OCI-LY1 (cell line): ENCODE data around the gene DNAJC7.

ENCODE experiments used
- H2AFZ ChIP-seq: fragments of 200-600 bp; sonication (generic), shearing (Covaris generic); 2 replicates; pipeline ENCODE4 v1.6.0; 2014; ENCODE audit warnings: antibody characterized with exemption, mild to moderate bottlenecking, low read length
- H3F3A ChIP-seq: fragments of 200-600 bp; sonication (generic), shearing (Covaris generic); 2 replicates; pipeline ENCODE4 v1.6.0; 2014; ENCODE audit warnings: mild to moderate bottlenecking, antibody characterized with exemption, low read length, moderate library complexity; ENCODE audit not compliant: insufficient read depth
- H3K27ac ChIP-seq: fragments of 200-600 bp; sonication (generic); 2 replicates; pipeline ENCODE4 v1.5.1; 2014; ENCODE audit warnings: low read length, mixed run types, mild to moderate bottlenecking, low read depth; ENCODE audit not compliant: poor library complexity, severe bottlenecking
- H3K27me3 ChIP-seq: fragments of 200-600 bp; sonication (generic); 2 replicates; pipeline ENCODE4 v1.6.0; 2014; ENCODE audit warnings: antibody characterized with exemption, mild to moderate bottlenecking, low read length, moderate library complexity; ENCODE audit not compliant: insufficient read depth
- H3K36me3 ChIP-seq: fragments of 200-600 bp; sonication (generic); 2 replicates; pipeline ENCODE4 v1.6.1; 2014; ENCODE audit warnings: mild to moderate bottlenecking, antibody characterized with exemption, low read length, moderate library complexity, mixed read lengths; ENCODE audit not compliant: insufficient read depth
- H3K4me1 ChIP-seq: fragments of 200-600 bp; sonication (generic); 2 replicates; pipeline ENCODE4 v1.5.1; 2014; ENCODE audit warnings: mild to moderate bottlenecking, low read length, moderate library complexity; ENCODE audit not compliant: insufficient read depth, severe bottlenecking
- H3K4me2 ChIP-seq: fragments of 200-600 bp; sonication (generic), shearing (Covaris generic); 2 replicates; pipeline ENCODE4 v1.6.1; 2014; ENCODE audit warnings: low read length
- H3K4me3 ChIP-seq: fragments of 200-600 bp; sonication (generic); 2 replicates; pipeline ENCODE4 v1.5.1; 2014; ENCODE audit warnings: low read length, low read depth, mild to moderate bottlenecking, mixed read lengths; ENCODE audit not compliant: poor library complexity, severe bottlenecking
- H3K79me2 ChIP-seq: fragments of 200-600 bp; shearing (Covaris generic); 2 replicates; pipeline ENCODE4 v1.6.1; 2016; ENCODE audit warnings: mixed run types, low read length, mixed read lengths; ENCODE audit not compliant: insufficient read depth
- H3K9ac ChIP-seq: fragments of 200-600 bp; sonication (generic), shearing (Covaris generic); 2 replicates; pipeline ENCODE4 v1.6.1; 2014; ENCODE audit warnings: mild to moderate bottlenecking, low read length, mixed read lengths
- H3K9me2 ChIP-seq: fragments of 200-600 bp; sonication (generic), shearing (Covaris generic); 2 replicates; pipeline ENCODE4 v1.6.1; 2014; ENCODE audit warnings: low read depth, mild to moderate bottlenecking, low read length, mixed read lengths
- H3K9me3 ChIP-seq: fragments of 200-600 bp; shearing (Covaris generic); 2 replicates; pipeline ENCODE4 v1.6.1; 2014; ENCODE audit warnings: low read length, mixed read lengths
- H4K20me1 ChIP-seq: fragments of 200-600 bp; sonication (generic), shearing (Covaris generic); 2 replicates; pipeline ENCODE4 v1.6.0; 2016; ENCODE audit warnings: mild to moderate bottlenecking, low read length; ENCODE audit not compliant: insufficient read depth
- EZH2 ChIP-seq: fragments of 200-600 bp; sonication (generic), shearing (Covaris generic); IDR thresholded peaks from 2 replicates; pipeline ENCODE4 v1.8.0; 2017; ENCODE audit warnings: borderline replicate concordance, mixed run types, mild to moderate bottlenecking, antibody characterized with exemption, low read length, moderate library complexity, mixed read lengths
- TF ChIP-seq, protein P1 (sequence below): fragments of 200-600 bp; sonication (generic), shearing (Covaris generic); IDR thresholded peaks from 2 replicates; pipeline ENCODE4 v1.5.1; 2017; ENCODE audit warnings: mild to moderate bottlenecking, antibody characterized with exemption, low read length, moderate library complexity, mixed read lengths

The DNAJC7 gene

DNA sequence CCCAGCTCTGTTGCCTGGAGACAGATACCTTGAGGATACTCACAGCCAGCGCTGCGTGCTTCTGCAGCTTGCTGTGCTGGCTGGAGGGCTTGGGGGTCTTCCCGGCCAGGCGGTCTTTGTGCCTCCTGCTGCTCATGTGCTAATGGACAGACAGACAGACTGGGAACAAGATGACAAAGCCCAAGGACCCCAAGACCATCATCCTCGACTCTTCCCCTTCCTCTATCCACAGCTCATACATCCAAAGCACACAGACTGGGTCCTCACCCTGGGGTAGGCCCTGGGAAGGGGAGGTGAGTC is 10.3 kb upstream of the DNAJC7 start:
- Histone ChIP-seq H3F3A (no peaks in the 10 kb centered on the region), H3K9me2 (no peaks in the 10 kb centered on the region), H3K4me1 (peaks cover 7% of the 10 kb centered on the region), H3K36me3 (peaks cover 19% of the 10 kb centered on the region), H3K9me3 (no peaks in the 10 kb centered on the region), H4K20me1 (no peaks in the 10 kb centered on the region), H3K4me3 (no peak overlapping the region), H3K4me2 (no peak overlapping the region), H2AFZ (no peak overlapping the region), H3K27me3 (no peaks in the 10 kb centered on the region; the same call in 1 of the 2 replicates), H3K27ac (no peak overlapping the region), H3K9ac (no peak overlapping the region), H3K79me2 (no peaks in the 10 kb centered on the region)
- no peak for TF ChIP-seq EZH2
- TF ChIP-seq, protein P1, sequence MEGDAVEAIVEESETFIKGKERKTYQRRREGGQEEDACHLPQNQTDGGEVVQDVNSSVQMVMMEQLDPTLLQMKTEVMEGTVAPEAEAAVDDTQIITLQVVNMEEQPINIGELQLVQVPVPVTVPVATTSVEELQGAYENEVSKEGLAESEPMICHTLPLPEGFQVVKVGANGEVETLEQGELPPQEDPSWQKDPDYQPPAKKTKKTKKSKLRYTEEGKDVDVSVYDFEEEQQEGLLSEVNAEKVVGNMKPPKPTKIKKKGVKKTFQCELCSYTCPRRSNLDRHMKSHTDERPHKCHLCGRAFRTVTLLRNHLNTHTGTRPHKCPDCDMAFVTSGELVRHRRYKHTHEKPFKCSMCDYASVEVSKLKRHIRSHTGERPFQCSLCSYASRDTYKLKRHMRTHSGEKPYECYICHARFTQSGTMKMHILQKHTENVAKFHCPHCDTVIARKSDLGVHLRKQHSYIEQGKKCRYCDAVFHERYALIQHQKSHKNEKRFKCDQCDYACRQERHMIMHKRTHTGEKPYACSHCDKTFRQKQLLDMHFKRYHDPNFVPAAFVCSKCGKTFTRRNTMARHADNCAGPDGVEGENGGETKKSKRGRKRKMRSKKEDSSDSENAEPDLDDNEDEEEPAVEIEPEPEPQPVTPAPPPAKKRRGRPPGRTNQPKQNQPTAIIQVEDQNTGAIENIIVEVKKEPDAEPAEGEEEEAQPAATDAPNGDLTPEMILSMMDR: no peak

DNA sequence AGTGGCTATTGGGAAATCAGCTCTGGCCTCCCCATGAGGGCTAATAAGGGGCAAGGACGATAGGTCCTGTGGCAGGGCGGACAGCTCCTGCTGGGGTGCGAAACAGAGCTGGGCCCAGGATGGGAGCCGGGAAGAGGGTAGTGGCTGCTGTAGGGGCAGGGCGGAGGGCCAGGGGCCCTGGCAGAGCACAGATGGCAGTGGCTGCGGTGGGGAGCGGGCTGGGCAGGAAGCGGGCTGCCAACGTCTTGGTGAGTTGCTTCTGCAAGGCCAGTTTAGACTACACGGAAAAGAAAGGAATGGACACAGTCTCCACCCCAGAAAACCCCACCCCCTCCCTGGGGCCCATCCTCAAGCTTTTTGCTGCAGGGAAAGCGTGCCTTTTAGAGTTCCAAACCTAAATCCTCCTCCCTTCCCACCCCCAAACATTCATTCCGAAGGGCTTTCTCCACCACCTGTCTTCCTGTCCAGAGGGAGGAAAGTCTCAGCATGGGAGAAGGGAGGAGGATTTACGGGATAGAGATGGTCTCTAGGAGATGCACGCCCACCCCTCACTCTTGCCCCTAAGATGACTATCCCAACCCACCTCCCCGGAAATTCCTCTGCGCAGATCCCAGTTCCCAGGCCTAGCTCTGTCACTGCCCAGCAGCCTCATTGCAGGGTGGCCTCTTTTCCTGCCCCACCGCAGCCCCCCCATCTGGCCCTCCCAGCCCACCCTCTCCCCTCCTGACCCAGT is 9.8 kb upstream of the DNAJC7 start:
- no peak overlapping the region for H3K4me3 ChIP-seq
- H3K9ac ChIP-seq: no peak overlapping the region
- no peaks in the 10 kb centered on the region for H3K79me2 ChIP-seq
- no peaks in the 10 kb centered on the region for H3F3A ChIP-seq
- TF ChIP-seq EZH2: no peak
- TF ChIP-seq, protein P1: no peak
- H3K4me2 ChIP-seq: no peak overlapping the region
- H3K9me3 ChIP-seq: no peaks in the 10 kb centered on the region
- H3K27ac ChIP-seq: no peak overlapping the region
- no peak overlapping the region for H2AFZ ChIP-seq
- H3K27me3 ChIP-seq: no peaks in the 10 kb centered on the region; the same call in 1 of the 2 replicates
- no peaks in the 10 kb centered on the region for H4K20me1 ChIP-seq
- no peaks in the 10 kb centered on the region for H3K9me2 ChIP-seq
- peaks cover 23% of the 10 kb centered on the region for H3K36me3 ChIP-seq
- H3K4me1 ChIP-seq: peaks cover 7% of the 10 kb centered on the region

DNA sequence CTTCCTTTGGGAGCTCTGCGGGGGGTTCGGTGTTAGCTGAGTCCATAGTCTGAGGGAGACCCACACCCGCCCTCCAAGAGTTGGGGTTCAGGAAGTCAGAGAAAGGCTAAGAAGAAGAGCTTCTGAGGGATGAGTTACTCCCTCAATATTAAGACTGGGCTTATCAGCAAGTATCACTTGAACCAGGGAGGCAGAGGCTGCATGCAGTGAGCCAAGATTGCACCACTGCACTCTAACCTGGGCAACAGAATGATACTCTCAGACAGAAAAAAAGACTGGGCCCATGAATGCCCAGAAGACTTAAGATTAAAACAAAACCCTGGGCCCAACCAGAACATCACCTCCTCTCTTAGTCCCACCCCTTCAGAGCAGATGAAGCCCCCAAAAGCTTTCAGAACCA is 8.7 kb upstream of the DNAJC7 start:
- H3K27ac ChIP-seq: no peak overlapping the region
- TF ChIP-seq EZH2: no peak
- TF ChIP-seq, protein P1: no peak

More for the DNA sequence above, 8.7 kb upstream of the DNAJC7 start:
- no peaks in the 10 kb centered on the region for H3K9me2 ChIP-seq
- peaks cover 13% of the 10 kb centered on the region for H3K4me1 ChIP-seq
- H3K9me3 ChIP-seq: no peaks in the 10 kb centered on the region
- H3K9ac ChIP-seq: no peak overlapping the region
- no peaks in the 10 kb centered on the region; the same call in 1 of the 2 replicates for H3K27me3 ChIP-seq
- no peak overlapping the region for H3K4me3 ChIP-seq
- peaks cover 28% of the 10 kb centered on the region for H3K36me3 ChIP-seq
- no peaks in the 10 kb centered on the region for H4K20me1 ChIP-seq
- no peaks in the 10 kb centered on the region for H3K79me2 ChIP-seq
- no peaks in the 10 kb centered on the region for H3F3A ChIP-seq
- no peak overlapping the region for H2AFZ ChIP-seq
- H3K4me2 ChIP-seq: no peak overlapping the region
